Measurements from ENCODE around the gene PRRG2. TPM values are rescaled to one million over a fixed set of nuclear protein-coding genes. Genes with fewer than 3 reads are reported as not detected.
A peak's percentile ranks its signal among the peaks of the same experiment; 100 is the strongest.

PRRG2 gene
- total and polyA plus RNA-seq, 2 donors = 2.2 to 5.5 TPM

GRCh38 chr19:49590071-49590970 lies 9.2 kb downstream of the PRRG2 start:
- Histone ChIP-seq H3K36me3 (ENCODE audit: control insufficient read depth in 2 of 2, insufficient read depth in 2 of 2, low read length in 1 of 2) (peaks cover 12 to 18% of the 10 kb centered on the region in 2 donors), H3K9me3 (ENCODE audit: control insufficient read depth in 2 of 2, insufficient read depth in 1 of 2, low read length in 1 of 2) (peaks cover 0 to 6% of the 10 kb centered on the region in 2 donors), H3K4me1 (ENCODE audit: control insufficient read depth in 2 of 2, insufficient read depth in 2 of 2, low read length in 2 of 2) (peaks cover 16 to 38% of the 10 kb centered on the region in 2 donors), H3K4me3 (ENCODE audit: low read length in 2 of 2) (peak overlapping the region; percentile 81 to 94), H3K27me3 (ENCODE audit: control insufficient read depth in 2 of 2, insufficient read depth in 1 of 2, low read length in 1 of 2) (no peaks in the 10 kb centered on the region), H3K27ac (ENCODE audit: low read depth in 1 of 2, low read length in 1 of 2) (peak overlapping the region; percentile 94 to 99)
- DNase-seq (ENCODE audit: low read depth in 6 of 9, low spot score in 9 of 9) = peak; percentile 90 to 98 (median 96)
- under 1% methylated on average over 58 of the region's 58 CpGs for WGBS

DNA sequence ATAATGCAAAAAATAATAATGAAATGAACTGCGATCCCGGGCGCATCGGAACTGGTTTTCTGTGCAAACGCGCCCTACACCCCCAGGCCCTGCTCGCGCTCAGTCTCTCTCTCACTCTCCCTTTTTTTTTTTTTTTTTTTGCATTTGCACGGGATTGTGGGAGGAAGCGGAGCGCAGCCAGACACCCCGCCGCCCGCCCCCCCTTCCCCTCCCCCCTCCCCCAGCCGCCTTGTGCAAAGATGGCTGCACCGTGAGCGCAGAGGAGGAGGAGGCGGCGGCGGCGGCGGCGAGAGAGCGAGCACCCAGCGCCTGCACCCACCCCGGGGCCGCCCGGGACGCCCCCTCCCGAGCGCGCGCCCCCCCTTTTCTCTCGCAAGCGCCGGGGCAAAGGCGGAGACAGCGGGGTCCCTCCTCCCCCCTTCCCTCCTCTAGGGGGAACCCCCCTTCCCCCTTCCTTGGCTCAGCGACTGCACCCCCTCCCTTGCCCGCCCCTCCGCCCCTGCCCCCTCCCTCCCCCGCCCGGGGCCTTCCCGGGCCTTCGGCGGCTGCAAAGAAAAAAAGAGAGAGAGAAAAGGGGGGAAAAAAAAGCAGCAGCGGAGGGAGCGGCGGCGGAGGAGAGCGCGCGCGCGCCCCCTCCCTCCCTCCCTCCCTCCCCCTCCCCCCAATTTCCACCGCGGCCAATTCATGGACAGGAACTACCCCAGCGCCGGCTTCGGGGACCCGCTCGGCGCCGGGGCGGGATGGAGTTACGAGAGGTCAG lies 10.0 kb downstream of the PRRG2 start, which contains the start of gene PRR12:
TSS of gene PRR12 (plus strand) at position 212 of the 760 bp plus-strand sequence. CDS start at position 685, 473 bp downstream.
- peaks cover 0 to 6% of the 10 kb centered on the region in 2 donors for H3K9me3 ChIP-seq (ENCODE audit: control insufficient read depth in 2 of 2, insufficient read depth in 1 of 2, low read length in 1 of 2)
- peaks cover 16 to 38% of the 10 kb centered on the region in 2 donors for H3K4me1 ChIP-seq (ENCODE audit: control insufficient read depth in 2 of 2, insufficient read depth in 2 of 2, low read length in 2 of 2)
- peak in 6 of 9 donors; percentile 70 to 92 (median 78) for DNase-seq (ENCODE audit: low read depth in 6 of 9, low spot score in 9 of 9)
- WGBS = under 1% methylated on average over 64 of the region's 66 CpGs
- peak within 1 kb of the TSS; percentile 94 to 99 for H3K27ac ChIP-seq (ENCODE audit: low read depth in 1 of 2, low read length in 1 of 2)
- peak within 1 kb of the TSS; percentile 81 to 94 for H3K4me3 ChIP-seq (ENCODE audit: low read length in 2 of 2)
- no peaks in the 10 kb centered on the region for H3K27me3 ChIP-seq (ENCODE audit: control insufficient read depth in 2 of 2, insufficient read depth in 1 of 2, low read length in 1 of 2)
- H3K36me3 ChIP-seq (ENCODE audit: control insufficient read depth in 2 of 2, insufficient read depth in 2 of 2, low read length in 1 of 2) = peaks cover 21 to 26% of the 10 kb centered on the region in 2 donors

DNA sequence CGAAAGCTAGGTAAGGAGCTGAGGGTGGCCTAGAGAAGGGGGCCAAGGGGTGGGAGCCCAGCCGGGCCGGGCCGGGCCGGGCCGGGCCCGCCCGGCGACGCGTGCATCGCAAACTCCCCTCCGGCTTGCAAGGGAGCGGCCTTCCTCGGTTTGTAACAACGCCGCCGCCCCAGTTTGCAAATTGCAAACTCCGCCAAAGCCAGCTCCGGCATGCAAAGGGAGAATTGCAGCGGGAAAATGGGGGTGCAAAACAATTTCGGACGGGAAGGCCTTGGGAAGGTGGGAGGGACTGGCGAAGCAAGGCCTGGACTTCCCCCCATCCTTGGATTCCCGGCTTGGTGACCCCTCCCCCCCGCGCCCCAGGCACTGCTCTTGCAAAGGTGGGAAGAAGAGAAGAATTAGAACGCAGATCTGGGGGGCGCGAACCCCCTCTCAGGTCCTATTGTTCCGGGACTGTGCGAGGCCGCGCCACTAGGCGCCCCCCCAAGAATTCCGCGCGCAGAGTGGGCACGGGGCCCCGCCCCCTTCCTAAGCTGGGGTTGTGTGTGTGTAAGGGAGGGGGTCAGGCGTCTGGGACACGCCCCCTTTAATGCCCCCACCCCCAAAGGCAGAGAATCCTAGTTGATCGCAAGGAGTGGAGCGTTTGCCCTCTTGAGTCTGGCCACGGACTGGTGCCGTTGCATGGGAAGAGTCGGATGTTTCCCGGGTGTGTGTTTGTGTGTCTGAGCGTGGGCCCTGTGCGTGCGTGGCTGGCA lies 10.8 kb downstream of the PRRG2 start:
- H3K27me3 ChIP-seq (ENCODE audit: control insufficient read depth in 2 of 2, insufficient read depth in 1 of 2, low read length in 1 of 2) = no peaks in the 10 kb centered on the region
- H3K36me3 ChIP-seq (ENCODE audit: control insufficient read depth in 2 of 2, insufficient read depth in 2 of 2, low read length in 1 of 2) = peaks cover 28 to 31% of the 10 kb centered on the region in 2 donors
- H3K4me3 ChIP-seq (ENCODE audit: low read length in 2 of 2) = peak overlapping the region; percentile 81 to 94
- under 1% methylated on average over 51 of the region's 51 CpGs for WGBS
- peak overlapping the region; percentile 84 to 92 for H3K27ac ChIP-seq (ENCODE audit: low read depth in 1 of 2, low read length in 1 of 2)
- DNase-seq (ENCODE audit: low read depth in 6 of 9, low spot score in 9 of 9) = peak in 5 of 9 donors; percentile 44 to 76 (median 52)
- H3K4me1 ChIP-seq (ENCODE audit: control insufficient read depth in 2 of 2, insufficient read depth in 2 of 2, low read length in 2 of 2) = peaks cover 16 to 38% of the 10 kb centered on the region in 2 donors
- peaks cover 0 to 6% of the 10 kb centered on the region in 2 donors for H3K9me3 ChIP-seq (ENCODE audit: control insufficient read depth in 2 of 2, insufficient read depth in 1 of 2, low read length in 1 of 2)

- peak overlapping the region; percentile 81 to 94 for H3K4me3 ChIP-seq (ENCODE audit: low read length in 2 of 2)
- H3K4me1 ChIP-seq (ENCODE audit: control insufficient read depth in 2 of 2, insufficient read depth in 2 of 2, low read length in 2 of 2) = peaks cover 16 to 38% of the 10 kb centered on the region in 2 donors
- H3K27me3 ChIP-seq (ENCODE audit: control insufficient read depth in 2 of 2, insufficient read depth in 1 of 2, low read length in 1 of 2) = no peaks in the 10 kb centered on the region
- DNase-seq (ENCODE audit: low read depth in 6 of 9, low spot score in 9 of 9) = peak in 2 of 9 donors; percentile 15 to 52
- 7% methylated on average over 28 of the region's 28 CpGs for WGBS
- peak overlapping the region; percentile 84 to 92 for H3K27ac ChIP-seq (ENCODE audit: low read depth in 1 of 2, low read length in 1 of 2)
- peaks cover 0 to 6% of the 10 kb centered on the region in 2 donors for H3K9me3 ChIP-seq (ENCODE audit: control insufficient read depth in 2 of 2, insufficient read depth in 1 of 2, low read length in 1 of 2)
- H3K36me3 ChIP-seq (ENCODE audit: control insufficient read depth in 2 of 2, insufficient read depth in 2 of 2, low read length in 1 of 2) = peaks cover 36 to 38% of the 10 kb centered on the region in 2 donors
Measured at GRCh38 chr19:49592486-49593232, 11.5 kb downstream of the PRRG2 start.

DNA sequence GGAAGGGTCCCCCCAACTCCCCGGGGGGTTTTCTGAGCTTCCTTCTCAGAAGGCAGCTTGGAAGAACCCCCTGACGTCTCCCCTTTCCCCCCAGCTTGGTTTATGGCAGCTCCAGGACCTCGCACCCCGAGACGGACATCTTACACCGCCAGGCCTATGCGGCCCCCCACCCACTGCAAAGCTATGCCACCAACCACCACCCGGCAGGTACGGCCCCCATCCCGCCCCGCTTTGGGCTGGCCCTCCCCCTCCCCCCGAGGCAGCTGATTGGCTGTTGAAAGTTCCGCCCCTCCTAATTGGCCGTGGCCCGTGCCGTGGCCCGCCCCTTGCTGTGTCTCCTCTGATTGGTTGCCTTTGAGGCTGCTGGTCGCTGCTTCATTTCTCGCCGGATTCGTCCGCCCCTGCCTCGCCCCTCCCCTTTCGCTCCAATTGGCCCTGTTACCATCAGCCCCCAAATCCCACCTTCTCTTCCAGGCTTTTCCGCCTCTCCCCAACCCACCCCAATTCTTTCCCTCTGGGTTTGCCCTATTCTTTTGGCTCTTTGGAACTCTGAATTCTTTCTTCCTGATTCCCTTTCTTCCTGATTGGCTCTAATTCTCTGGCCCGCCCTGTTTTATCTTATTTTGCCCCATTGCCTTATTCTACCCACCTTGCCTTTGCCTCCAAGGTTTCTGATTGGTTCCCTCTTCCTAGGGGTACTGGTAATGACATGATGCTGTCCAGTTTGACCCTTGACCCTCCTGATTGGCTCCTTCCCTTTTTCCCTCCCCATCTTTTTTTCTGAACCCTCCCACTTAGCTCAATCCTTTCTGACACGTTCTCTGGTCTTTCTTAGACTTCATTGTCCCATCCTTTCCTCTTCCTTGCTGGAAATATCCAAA lies 12.4 kb downstream of the PRRG2 start:
- peak overlapping the region; percentile 84 to 92 for H3K27ac ChIP-seq (ENCODE audit: low read depth in 1 of 2, low read length in 1 of 2)
- H3K4me1 ChIP-seq (ENCODE audit: control insufficient read depth in 2 of 2, insufficient read depth in 2 of 2, low read length in 2 of 2) = peaks cover 16 to 36% of the 10 kb centered on the region in 2 donors
- peaks cover 41 to 44% of the 10 kb centered on the region in 2 donors for H3K36me3 ChIP-seq (ENCODE audit: control insufficient read depth in 2 of 2, insufficient read depth in 2 of 2, low read length in 1 of 2)
- H3K4me3 ChIP-seq (ENCODE audit: low read length in 2 of 2) = peak overlapping the region; percentile 81 to 94
- DNase-seq (ENCODE audit: low read depth in 6 of 9, low spot score in 9 of 9) = peak; percentile 79 to 96 (median 86)
- H3K9me3 ChIP-seq (ENCODE audit: control insufficient read depth in 2 of 2, insufficient read depth in 1 of 2, low read length in 1 of 2) = peaks cover 0 to 6% of the 10 kb centered on the region in 2 donors
- no peaks in the 10 kb centered on the region for H3K27me3 ChIP-seq (ENCODE audit: control insufficient read depth in 2 of 2, insufficient read depth in 1 of 2, low read length in 1 of 2)
- WGBS = 11% methylated on average over 27 of the region's 27 CpGs

- H3K27me3 ChIP-seq (ENCODE audit: control insufficient read depth in 2 of 2, insufficient read depth in 1 of 2, low read length in 1 of 2) = no peaks in the 10 kb centered on the region
- peaks cover 50 to 53% of the 10 kb centered on the region in 2 donors for H3K36me3 ChIP-seq (ENCODE audit: control insufficient read depth in 2 of 2, insufficient read depth in 2 of 2, low read length in 1 of 2)
- H3K4me1 ChIP-seq (ENCODE audit: control insufficient read depth in 2 of 2, insufficient read depth in 2 of 2, low read length in 2 of 2) = peaks cover 16 to 34% of the 10 kb centered on the region in 2 donors
- no peak overlapping the region for H3K4me3 ChIP-seq (ENCODE audit: low read length in 2 of 2)
- H3K9me3 ChIP-seq (ENCODE audit: control insufficient read depth in 2 of 2, insufficient read depth in 1 of 2, low read length in 1 of 2) = peaks cover 0 to 6% of the 10 kb centered on the region in 2 donors
- 97% methylated on average over 35 of the region's 35 CpGs for WGBS
- no peak for DNase-seq (ENCODE audit: low read depth in 6 of 9, low spot score in 9 of 9)
- no peak overlapping the region for H3K27ac ChIP-seq (ENCODE audit: low read depth in 1 of 2, low read length in 1 of 2)
Measured at GRCh38 chr19:49594157-49594992, 13.3 kb downstream of the PRRG2 start.
